AG10803 (cell line): ENCODE data around the gene GRIP1.

Experiments used
- DNase-seq: peaks from one replicate; pipeline ENCODE4 v3.0.0; 2010; ENCODE audit warnings: low read depth
- H3K4me3 ChIP-seq: 2 replicates; pipeline ENCODE4 v1.5.1; 2011; ENCODE audit warnings: mild to moderate bottlenecking, low read length, control low read depth
- CTCF ChIP-seq: conservative IDR thresholded peaks from 2 replicates; pipeline ENCODE4 v1.5.1; 2011; ENCODE audit warnings: mild to moderate bottlenecking, low read length, control low read depth, inconsistent platforms

GRIP1 gene

GRCh38 chr12:66403746-66404145 lies 275.1 kb downstream of the GRIP1 start:
- DNase-seq: no peak
- no peak overlapping the region for H3K4me3 ChIP-seq
- no peak for TF ChIP-seq CTCF

GRCh38 chr12:66399911-66400306 lies 279.0 kb downstream of the GRIP1 start:
- no peak overlapping the region for H3K4me3 ChIP-seq
- TF ChIP-seq CTCF: no peak
- DNase-seq: no peak

- DNase-seq: no peak
- no peak for TF ChIP-seq CTCF
- no peak overlapping the region for H3K4me3 ChIP-seq
These were observed 279.7 kb downstream of the GRIP1 start for GRCh38 chr12:66398931-66399910.

GRCh38 chr12:66397574-66398290 lies 281.1 kb downstream of the GRIP1 start:
- DNase-seq: no peak
- H3K4me3 ChIP-seq: no peak overlapping the region
- TF ChIP-seq CTCF: no peak

- DNase-seq: no peak
- no peak for TF ChIP-seq CTCF
These were observed 285.0 kb downstream of the GRIP1 start for GRCh38 chr12:66393890-66394289.

GRCh38 chr12:66392266-66392915 lies 286.5 kb downstream of the GRIP1 start:
- DNase-seq: no peak
- TF ChIP-seq CTCF: no peak
- no peak overlapping the region for H3K4me3 ChIP-seq

More at GRCh38 chr12:66393890-66394289, 285.0 kb downstream of the GRIP1 start:
- H3K4me3 ChIP-seq: no peak overlapping the region
